GM19193 (cell line): ENCODE measurements around the gene APOLD1.

Source experiments
- POLR2A ChIP-seq: IDR thresholded peaks from 4 replicates; pipeline ENCODE4 v1.6.1; 2011; ENCODE audit not compliant: insufficient read depth, insufficient read length; ENCODE audit errors: extremely low read depth

Gene APOLD1

DNA sequence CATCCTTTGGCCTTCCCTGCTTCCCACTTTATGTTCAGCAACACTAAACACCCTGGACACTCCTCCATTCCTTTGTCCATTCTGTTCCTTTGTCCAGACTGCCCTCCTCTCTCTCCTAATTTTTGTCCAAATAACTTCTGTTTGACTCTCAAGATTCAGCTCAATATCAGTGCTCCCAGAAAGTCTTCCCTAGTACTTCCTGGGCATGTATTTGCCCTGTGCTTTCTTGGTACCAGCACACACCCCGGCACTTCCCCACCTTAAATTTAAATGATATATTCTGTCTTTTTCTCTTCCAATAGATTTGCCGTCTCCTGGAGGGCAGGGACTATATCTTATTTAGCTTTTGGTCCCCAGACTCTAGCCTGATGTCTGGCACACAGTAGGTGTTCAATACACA lies 6.5 kb upstream of the APOLD1 start:
- no peak for TF ChIP-seq POLR2A

DNA sequence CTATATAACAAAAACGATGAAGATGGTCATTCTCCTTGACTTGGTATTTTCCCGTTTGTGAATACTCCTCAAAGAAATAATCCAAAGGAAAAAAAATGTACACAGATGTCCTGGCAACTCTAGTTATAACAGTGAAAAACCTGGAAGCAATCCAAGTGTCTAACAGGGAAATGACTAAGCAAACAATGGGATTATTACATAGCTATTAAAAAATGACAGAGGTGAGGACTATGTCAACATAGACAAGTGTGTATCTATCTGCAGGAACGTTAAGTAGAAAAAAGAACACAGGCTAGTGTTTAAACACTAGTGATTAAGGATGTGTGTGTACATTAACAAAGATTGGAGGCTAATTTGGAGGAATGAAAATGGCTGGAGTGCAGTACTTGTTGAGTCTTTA lies 5.9 kb upstream of the APOLD1 start:
- no peak for TF ChIP-seq POLR2A

DNA sequence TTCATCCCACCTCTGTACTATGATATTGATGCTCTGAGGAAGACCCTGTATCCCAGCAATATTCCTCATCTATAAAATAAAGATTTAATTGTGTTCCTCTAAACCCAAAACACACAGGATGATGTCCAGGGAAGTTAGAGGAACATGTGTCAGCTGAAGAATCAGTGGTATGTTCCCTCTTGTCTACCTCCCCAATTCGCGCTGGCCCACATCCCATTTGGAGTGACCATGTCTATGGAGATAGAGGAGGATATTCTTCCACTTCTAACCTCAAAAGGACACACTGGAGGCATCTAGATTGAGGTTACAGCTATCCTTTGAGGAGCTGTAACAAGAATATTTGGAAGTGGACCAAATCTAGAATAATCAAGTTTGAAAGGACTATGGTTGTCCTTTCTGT lies 1.3 kb upstream of the APOLD1 start:
- no peak for TF ChIP-seq POLR2A

DNA sequence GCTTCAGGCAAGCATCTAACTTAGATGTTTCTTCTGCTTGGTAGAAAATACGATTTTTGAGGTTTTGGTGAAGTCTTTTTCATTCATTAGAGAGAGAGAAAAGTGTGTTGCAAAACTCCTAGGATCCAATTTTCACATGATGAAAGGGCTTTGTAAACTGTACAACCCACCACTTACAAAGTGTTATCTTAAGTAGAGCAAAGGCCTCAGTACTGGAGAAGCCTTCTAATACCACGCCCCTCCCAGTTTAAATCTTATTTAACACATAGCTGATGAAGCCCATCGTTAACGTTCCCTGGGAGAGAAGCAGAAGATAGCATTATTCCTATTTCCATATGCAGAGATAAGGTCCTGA lies 869 bp downstream of the APOLD1 start:
- no peak for TF ChIP-seq POLR2A

DNA sequence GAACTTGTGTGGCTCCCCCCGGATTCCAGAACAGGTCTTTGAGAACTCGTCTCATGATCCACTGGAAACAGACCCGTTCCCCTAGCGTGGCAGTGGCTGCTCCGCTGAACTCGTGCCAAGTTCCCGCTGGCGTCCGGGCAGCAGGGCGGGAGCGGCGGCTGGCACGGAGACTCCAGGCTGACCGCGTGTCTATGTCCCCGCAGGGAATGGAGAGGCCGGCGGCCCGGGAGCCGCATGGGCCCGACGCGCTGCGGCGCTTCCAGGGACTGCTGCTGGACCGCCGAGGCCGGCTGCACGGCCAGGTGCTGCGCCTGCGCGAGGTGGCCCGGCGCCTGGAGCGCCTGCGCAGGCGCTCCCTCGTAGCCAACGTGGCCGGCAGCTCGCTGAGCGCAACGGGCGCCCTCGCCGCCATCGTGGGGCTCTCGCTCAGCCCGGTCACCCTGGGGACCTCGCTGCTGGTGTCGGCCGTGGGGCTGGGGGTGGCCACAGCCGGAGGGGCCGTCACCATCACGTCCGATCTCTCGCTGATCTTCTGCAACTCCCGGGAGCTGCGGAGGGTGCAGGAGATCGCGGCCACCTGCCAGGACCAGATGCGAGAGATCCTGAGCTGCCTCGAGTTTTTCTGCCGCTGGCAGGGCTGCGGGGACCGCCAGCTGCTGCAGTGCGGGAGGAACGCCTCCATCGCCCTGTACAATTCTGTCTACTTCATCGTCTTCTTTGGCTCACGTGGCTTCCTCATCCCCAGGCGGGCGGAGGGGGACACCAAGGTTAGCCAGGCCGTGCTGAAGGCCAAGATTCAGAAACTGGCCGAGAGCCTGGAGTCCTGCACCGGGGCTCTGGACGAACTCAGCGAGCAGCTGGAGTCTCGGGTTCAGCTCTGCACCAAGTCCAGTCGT lies 1.5 kb downstream of the APOLD1 start:
- peak; percentile 94 for TF ChIP-seq POLR2A

DNA sequence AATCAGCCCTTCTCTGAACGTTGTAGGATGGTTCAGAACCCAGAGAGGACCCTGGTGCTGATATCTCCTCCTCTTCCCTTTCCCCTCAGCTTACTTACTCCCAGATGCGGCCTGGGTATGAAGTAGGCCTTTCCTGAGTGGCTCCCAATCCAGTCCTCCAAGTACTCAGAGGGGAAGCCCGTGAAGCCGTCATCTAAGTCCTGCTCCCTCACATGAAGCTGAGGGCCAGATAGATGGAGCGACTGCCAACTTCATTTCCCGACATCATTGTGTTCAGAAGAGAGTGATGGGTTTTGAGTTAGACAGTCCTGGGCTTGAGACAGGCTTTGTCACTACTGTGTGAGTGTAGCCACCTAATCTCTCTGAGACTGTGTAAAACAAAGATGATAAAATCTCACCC lies 2.7 kb downstream of the APOLD1 start:
- no peak for TF ChIP-seq POLR2A

DNA sequence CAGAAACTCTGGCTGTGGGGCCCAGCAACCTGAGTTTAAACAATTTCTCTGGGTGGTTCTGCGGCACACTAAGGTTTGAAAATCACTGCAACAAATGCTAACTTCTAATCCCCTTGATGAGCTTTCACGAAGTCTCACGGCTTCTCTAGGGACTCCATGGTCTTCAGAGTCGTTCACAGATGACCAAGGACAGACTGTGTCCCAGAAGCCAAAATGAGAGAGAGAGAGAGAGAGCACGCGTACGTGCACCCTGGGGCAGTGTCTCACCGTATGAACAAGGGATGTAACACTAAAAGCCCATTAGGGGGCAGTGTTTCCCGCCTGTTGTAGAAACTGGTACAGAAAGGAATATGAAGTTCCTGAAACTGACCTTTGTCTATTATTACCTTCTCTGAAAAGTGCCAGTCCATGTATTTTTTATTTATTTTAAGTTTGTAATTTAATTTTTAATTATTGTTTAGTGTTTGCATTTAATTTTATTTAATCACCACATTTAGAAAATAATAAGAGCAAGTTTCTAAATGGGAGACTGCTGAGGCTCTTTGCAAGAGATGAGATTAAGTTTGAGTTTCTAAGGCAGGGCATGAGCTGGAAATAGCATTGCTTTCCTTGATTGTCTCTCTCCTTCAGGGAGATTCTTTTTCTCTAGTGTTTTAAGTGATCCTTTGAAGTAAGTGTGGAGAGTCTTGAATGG lies 3.4 kb downstream of the APOLD1 start:
- TF ChIP-seq POLR2A: no peak

DNA sequence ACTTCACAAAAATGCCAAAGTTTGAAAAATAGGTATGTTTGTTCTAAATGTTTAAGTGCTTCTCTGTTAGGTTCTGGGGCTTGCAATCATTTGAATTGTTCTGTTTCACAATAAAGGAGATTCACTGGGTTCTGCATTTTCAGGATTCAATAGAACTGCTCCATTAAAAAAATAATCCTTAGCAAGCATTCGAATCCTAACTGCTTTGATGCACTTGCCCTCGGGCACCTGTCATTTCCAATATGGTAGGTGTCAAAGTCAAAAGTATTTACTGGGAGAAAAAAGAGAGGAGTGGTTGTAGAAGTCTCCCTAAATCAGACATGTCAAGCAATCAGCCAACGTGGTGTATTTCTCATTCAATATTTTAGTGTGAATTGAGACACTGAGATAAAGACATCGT lies 5.5 kb downstream of the APOLD1 start:
- TF ChIP-seq POLR2A: no peak

DNA sequence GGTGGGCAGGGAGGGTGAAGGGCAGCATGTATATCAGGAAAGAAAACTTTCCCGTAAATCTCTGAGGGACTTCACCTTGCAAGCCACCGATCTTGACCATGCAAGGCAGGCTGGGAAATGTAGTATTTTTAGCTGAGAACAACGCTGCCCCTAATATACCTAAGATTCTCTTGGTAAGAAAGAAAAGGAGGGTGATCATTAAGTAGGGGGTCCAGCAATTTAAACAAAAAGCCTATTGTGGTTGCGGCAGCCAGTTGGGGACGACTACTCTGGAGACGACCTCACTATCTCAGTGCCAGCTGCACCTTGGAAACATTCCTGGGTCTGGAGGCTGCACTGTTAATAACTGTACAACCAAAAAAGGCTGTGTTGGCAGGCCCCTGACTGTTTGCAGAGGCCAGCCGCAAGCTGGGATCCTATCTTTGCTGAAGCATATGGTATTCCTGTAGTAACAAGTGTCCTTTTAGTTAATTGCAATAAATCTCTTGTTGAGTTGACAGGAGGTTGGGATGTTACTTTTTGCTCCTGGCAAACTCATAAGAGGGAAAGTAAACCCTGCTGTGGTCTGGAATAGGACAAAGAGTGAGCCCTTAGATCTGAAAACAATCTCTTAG lies 6.4 kb downstream of the APOLD1 start:
- no peak for TF ChIP-seq POLR2A

DNA sequence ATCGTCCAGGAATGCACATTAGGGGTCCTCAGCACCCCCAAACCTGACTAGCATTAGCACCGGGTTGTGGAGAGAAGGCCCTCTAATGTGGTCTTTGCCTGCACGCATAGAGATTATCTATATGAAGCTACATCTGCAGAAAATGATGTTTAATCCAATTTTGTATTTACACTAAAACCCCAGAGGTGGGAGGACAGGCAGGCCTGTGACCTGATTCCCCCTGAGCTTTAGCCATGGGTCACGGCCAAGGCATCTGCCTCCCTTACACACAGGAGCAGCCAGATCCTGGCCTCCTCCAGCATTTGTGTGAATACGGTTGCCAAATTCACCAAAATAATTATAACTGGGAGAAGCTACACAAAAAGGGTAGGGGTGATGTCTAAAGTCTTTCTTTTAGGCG lies 7.0 kb downstream of the APOLD1 start:
- TF ChIP-seq POLR2A: no peak

DNA sequence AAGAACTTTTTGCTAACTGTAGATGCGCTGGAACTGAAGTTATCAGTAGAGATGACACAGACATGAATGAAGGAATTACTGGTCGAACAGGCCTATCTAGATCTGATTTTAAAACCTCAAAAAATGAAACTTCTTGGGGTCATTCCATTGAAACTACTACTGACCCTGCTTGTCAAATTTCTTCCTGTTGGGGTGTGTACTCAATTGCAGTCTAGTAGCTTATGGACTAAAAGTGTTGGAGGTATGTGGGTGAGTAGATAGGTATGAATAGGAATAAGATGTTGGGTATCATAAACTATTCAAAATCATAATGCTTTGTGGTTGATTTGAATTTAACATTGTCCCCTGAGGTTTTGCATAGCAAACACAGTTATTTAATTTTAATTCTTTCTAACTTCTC lies 9.2 kb downstream of the APOLD1 start:
- TF ChIP-seq POLR2A: no peak

DNA sequence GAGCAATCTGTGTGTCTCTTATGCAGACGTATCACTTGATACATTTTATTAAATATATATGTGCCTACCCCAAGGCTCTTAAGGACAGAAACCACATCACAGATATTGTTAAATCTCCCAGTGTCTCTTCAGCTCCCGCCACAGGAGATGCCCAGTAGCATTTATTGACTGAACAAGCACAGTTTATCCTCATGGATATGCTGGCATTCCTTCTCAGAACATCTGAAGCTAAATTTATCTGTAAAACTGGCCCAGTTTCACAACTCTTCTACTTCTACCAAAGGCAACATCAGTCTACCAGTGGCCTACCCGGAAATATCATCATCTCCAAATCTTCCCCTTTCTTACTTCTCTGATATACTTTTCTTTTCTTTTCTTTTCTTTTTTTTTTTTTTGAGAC lies 10.7 kb downstream of the APOLD1 start:
- TF ChIP-seq POLR2A: no peak

DNA sequence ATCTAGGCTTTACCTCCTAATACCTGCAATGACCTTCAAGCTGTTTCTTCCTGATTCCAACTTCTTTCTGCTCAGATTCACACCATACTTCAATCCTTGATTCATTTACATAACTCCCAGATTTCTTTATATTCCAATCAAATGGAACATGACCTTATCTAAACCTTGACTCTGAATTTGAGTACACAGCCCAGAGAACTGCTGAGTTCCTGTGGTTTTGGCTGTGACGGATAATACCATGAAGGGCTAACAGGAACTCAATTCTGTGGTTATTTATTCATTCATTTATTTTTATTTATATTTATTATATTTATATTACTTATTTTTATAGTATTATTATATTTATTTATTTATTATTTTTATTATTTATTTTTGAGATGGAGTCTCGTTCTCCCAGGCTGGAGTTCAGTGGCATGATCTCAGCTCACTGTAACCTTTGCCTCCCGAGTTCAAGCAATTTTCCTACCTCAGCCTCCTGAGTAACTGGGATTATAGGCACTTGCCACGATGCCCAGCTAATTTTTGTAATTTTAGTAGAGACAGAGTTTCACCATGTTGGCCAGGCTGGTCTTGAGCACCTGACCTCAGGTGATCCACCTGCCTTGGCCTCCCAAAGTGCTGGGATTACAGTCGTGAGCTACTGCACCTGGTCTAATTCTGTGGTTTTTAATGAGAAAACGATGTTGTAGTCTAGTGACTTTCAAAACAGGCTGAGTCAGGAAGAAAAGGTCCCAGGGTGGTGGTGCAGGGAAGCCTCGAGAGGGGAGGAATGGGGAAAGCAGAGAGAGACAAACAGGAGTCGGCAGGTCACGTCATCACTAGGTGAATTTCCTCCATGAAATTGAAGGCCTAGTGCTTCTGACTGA lies 11.7 kb downstream of the APOLD1 start:
- no peak for TF ChIP-seq POLR2A

DNA sequence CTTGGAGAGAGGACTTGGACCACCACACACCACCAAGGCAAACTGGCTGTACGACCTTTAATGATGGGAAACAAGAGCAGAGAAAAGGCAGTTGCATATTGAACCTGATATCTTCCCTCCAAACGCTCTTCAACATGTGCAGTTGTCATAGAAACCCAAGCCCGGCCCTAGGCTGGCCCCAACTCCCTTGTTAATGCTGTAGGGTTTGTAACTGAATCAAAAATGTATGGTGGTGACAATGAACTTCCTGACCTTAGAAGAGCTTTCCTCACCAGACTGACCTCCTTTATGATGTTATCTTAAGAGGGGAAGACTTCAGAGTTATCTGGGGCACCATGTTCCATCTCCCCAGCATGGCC lies 12.3 kb downstream of the APOLD1 start:
- no peak for TF ChIP-seq POLR2A

DNA sequence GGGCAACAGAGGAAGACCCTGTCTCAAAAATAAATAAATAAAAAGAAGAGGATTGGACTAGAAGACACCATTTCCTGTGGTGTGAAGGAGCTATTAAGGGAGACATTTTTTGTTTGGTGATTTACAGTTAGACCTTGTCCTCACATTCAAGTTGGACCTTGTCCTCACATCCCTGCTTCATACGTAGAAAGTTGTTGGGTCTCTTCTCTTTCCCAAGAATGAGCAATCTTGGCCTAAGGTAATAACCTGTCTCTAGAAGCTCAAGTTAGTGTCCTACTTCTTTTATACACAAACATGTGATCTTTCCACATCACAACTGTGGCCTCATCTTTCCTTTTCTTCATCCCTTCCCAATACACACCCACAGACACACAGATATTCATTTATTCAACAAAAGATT lies 13.0 kb downstream of the APOLD1 start:
- no peak for TF ChIP-seq POLR2A
